ENCODE measurements around the gene GABPA. TPM values are rescaled to one million over a fixed set of nuclear protein-coding genes. Genes with fewer than 3 reads are reported as not detected.
A peak's percentile ranks its signal among the peaks of the same experiment; 100 is the strongest.

GABPA gene
- total and polyA plus RNA-seq, 2 of the 13 experiments (the other 11 are each of a cell fraction or from before 2014, with no cell fraction given), result 7.4 to 13.2 TPM

DNA sequence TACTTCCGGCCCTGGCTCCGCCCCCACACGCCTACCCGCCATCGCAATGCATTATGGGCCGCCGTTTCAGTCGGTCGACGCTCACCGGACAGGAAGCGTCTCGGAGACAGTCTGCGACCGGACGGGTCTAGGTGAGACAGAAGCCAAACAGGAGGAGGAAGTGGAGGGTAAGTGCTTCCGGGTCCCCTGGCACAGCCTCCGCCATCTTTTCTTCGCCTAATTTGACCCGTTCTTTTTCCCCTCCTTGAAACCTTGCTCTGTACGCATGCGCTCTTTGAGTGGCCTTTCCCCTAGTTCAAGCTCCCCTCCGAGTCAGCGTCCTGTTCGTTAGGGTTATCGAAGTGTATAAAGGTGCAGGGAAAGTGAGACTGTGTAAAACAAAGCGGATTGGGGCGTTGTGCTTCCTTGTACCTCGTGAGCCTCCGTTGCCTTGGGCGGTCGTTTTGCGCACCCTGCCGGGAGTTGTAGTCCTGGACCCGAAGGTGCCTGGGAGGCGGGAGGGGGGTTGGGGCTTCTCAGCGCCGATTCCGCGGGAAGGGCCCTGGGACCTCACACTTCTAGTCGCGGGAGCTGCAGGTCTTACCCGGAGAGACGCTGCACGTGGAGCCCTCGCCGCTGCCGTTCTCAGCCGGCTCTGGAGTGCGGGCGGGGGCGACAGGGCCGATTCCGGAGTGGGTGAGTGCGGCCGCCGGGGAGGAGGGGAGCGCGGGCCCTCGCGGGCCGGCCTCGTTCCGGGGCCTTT is at the start of gene GABPA, which contains the start of gene ATP5PF (continued):
- no peak for TF ChIP-seq ZNF124 (CRISPR knock-in tag; IDR thresholded peaks at IDR 0.05)
- TF ChIP-seq, protein P1, sequence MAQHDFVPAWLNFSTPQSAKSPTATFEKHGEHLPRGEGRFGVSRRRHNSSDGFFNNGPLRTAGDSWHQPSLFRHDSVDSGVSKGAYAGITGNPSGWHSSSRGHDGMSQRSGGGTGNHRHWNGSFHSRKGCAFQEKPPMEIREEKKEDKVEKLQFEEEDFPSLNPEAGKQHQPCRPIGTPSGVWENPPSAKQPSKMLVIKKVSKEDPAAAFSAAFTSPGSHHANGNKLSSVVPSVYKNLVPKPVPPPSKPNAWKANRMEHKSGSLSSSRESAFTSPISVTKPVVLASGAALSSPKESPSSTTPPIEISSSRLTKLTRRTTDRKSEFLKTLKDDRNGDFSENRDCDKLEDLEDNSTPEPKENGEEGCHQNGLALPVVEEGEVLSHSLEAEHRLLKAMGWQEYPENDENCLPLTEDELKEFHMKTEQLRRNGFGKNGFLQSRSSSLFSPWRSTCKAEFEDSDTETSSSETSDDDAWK (CRISPR knock-in tag; IDR thresholded peaks at IDR 0.05), result no peak
- TF ChIP-seq CCDC6 (CRISPR knock-in tag; IDR thresholded peaks at IDR 0.05), result no peak
- no peak for TF ChIP-seq ZNF749 (CRISPR knock-in tag; IDR thresholded peaks at IDR 0.05; ENCODE audit: borderline replicate concordance)
- no peak; the same call in none of the 2 replicates for TF ChIP-seq MXD3 (CRISPR knock-in tag; IDR thresholded peaks at IDR 0.05)
- TF ChIP-seq, protein P2, sequence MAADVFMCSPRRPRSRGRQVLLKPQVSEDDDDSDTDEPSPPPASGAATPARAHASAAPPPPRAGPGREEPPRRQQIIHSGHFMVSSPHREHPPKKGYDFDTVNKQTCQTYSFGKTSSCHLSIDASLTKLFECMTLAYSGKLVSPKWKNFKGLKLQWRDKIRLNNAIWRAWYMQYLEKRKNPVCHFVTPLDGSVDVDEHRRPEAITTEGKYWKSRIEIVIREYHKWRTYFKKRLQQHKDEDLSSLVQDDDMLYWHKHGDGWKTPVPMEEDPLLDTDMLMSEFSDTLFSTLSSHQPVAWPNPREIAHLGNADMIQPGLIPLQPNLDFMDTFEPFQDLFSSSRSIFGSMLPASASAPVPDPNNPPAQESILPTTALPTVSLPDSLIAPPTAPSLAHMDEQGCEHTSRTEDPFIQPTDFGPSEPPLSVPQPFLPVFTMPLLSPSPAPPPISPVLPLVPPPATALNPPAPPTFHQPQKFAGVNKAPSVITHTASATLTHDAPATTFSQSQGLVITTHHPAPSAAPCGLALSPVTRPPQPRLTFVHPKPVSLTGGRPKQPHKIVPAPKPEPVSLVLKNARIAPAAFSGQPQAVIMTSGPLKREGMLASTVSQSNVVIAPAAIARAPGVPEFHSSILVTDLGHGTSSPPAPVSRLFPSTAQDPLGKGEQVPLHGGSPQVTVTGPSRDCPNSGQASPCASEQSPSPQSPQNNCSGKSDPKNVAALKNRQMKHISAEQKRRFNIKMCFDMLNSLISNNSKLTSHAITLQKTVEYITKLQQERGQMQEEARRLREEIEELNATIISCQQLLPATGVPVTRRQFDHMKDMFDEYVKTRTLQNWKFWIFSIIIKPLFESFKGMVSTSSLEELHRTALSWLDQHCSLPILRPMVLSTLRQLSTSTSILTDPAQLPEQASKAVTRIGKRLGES (CRISPR knock-in tag; IDR thresholded peaks at IDR 0.05; ENCODE audit: borderline replicate concordance), result no peak
- peak; percentile 72; the same call in 1 of the 2 replicates for TF ChIP-seq PITX1 (CRISPR knock-in tag; IDR thresholded peaks at IDR 0.05)
- TF ChIP-seq KLF6 (CRISPR knock-in tag; IDR thresholded peaks at IDR 0.05), result no peak; the same call in 1 of the 2 replicates
- TF ChIP-seq ATF7 (IDR thresholded peaks at IDR 0.05), result no peak
- peak; percentile 39 for TF ChIP-seq ATF7 (CRISPR knock-in tag; IDR thresholded peaks at IDR 0.05)
- TF ChIP-seq, protein P3, sequence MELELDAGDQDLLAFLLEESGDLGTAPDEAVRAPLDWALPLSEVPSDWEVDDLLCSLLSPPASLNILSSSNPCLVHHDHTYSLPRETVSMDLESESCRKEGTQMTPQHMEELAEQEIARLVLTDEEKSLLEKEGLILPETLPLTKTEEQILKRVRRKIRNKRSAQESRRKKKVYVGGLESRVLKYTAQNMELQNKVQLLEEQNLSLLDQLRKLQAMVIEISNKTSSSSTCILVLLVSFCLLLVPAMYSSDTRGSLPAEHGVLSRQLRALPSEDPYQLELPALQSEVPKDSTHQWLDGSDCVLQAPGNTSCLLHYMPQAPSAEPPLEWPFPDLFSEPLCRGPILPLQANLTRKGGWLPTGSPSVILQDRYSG (CRISPR knock-in tag; IDR thresholded peaks at IDR 0.05), result no peak
- TF ChIP-seq REXO4 (CRISPR knock-in tag; IDR thresholded peaks at IDR 0.05; ENCODE audit: borderline replicate concordance), result no peak
- TF ChIP-seq RELA (CRISPR knock-in tag; IDR thresholded peaks at IDR 0.05), result no peak
- TF ChIP-seq, protein P4, sequence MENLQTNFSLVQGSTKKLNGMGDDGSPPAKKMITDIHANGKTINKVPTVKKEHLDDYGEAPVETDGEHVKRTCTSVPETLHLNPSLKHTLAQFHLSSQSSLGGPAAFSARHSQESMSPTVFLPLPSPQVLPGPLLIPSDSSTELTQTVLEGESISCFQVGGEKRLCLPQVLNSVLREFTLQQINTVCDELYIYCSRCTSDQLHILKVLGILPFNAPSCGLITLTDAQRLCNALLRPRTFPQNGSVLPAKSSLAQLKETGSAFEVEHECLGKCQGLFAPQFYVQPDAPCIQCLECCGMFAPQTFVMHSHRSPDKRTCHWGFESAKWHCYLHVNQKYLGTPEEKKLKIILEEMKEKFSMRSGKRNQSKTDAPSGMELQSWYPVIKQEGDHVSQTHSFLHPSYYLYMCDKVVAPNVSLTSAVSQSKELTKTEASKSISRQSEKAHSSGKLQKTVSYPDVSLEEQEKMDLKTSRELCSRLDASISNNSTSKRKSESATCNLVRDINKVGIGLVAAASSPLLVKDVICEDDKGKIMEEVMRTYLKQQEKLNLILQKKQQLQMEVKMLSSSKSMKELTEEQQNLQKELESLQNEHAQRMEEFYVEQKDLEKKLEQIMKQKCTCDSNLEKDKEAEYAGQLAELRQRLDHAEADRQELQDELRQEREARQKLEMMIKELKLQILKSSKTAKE (CRISPR knock-in tag; IDR thresholded peaks at IDR 0.05; ENCODE audit: borderline replicate concordance), result peak; percentile 69; the same call in 1 of the 2 replicates
- TF ChIP-seq ZNF614 (CRISPR knock-in tag; IDR thresholded peaks at IDR 0.05; ENCODE audit: borderline replicate concordance), result no peak
- no peak for TF ChIP-seq JUNB (CRISPR knock-in tag; IDR thresholded peaks at IDR 0.05; ENCODE audit: borderline replicate concordance)
- TF ChIP-seq ZBTB34 (CRISPR knock-in tag; IDR thresholded peaks at IDR 0.05), result no peak
- TF ChIP-seq THAP7 (CRISPR knock-in tag; IDR thresholded peaks at IDR 0.05), result 0 out of 2 replicates have a peak, but pooled peaks have one; percentile 61
- peak; percentile 69; the same call in 1 of the 2 replicates for TF ChIP-seq KDM5B (CRISPR knock-in tag; IDR thresholded peaks at IDR 0.05; ENCODE audit: borderline replicate concordance)
